ENCODE data around the gene GPC6.

- no peak for TF ChIP-seq CTCF (IDR thresholded peaks at IDR 0.05)
- no peak for TF ChIP-seq POLR2AphosphoS5 (IDR thresholded peaks at IDR 0.05)
- no peak for TF ChIP-seq EP300 (IDR thresholded peaks at IDR 0.05)
- no peak for TF ChIP-seq POLR2A (IDR thresholded peaks at IDR 0.05)
Observed at GRCh38 chr13:93862259-93862658, 635.7 kb downstream of the GPC6 start.
